CD4-positive, alpha-beta memory T cell (primary cell): ENCODE measurements around the gene HPCAL4. TPM values are rescaled to one million over a fixed set of nuclear protein-coding genes. Genes with fewer than 3 reads are reported as not detected.

Experiments used
- CTCF ChIA-PET: fragments of 350-600 bp; sonication (Branson Sonifier 250); formaldehyde crosslinking; loops from one replicate; lab custom pipeline; 2021; ENCODE audit warnings: inconsistent platforms; ENCODE audit not compliant: partially characterized antibody; lab: Charles Lee
- POLR2A ChIA-PET: fragments of 350-600 bp; sonication (Branson Sonifier 250); formaldehyde crosslinking; loops from one replicate; lab custom pipeline; 2021; ENCODE audit not compliant: partially characterized antibody; lab: Charles Lee
- DNase-seq, 5 donors: peaks; one replicate each; pipeline versions ENCODE4 v3.0.0 to v3.0.0-alpha.2; 2020 to 2022; ENCODE audit warnings: mixed read lengths in 1 of 5
- H3K27ac ChIP-seq: one replicate; pipeline ENCODE4 v1.7.0; 2013; ENCODE audit warnings: low read depth, low read length
- H3K27me3 ChIP-seq: 2 replicates; pipeline ENCODE4 v1.7.0; 2013; ENCODE audit warnings: mild to moderate bottlenecking, low read length, moderate library complexity; ENCODE audit not compliant: insufficient read depth
- H3K36me3 ChIP-seq: 2 replicates; pipeline ENCODE4 v1.7.0; 2013; ENCODE audit warnings: mild to moderate bottlenecking, low read length, moderate library complexity; ENCODE audit not compliant: insufficient read depth
- H3K4me1 ChIP-seq: 2 replicates; pipeline ENCODE4 v1.7.0; 2013; ENCODE audit warnings: mild to moderate bottlenecking, low read length, moderate library complexity; ENCODE audit not compliant: insufficient read depth
- H3K4me3 ChIP-seq, 2 donors: one replicate each; pipeline ENCODE4 v1.7.0; 2013; ENCODE audit warnings: low read length in 2 of 2, mild to moderate bottlenecking in 1 of 2
- H3K9me3 ChIP-seq, 2 donors: one replicate each; pipeline ENCODE4 v1.7.0; 2013; ENCODE audit warnings: low read length in 2 of 2, control low read depth in 1 of 2; ENCODE audit not compliant: control insufficient read depth in 1 of 2
- H3K27ac Mint-ChIP-seq, 7 donors: one replicate each; pipeline ENCODE4 v1.8.0; 2020 to 2021; ENCODE audit warnings: mixed read lengths in 7 of 7, mild to moderate bottlenecking in 6 of 7, inconsistent platforms in 3 of 7, moderate library complexity in 3 of 7
- H3K27me3 Mint-ChIP-seq, 2 donors: one replicate each; pipeline ENCODE4 v1.8.0; 2020 to 2021; ENCODE audit warnings: mixed read lengths in 2 of 2
- H3K36me3 Mint-ChIP-seq, 2 donors: one replicate each; pipeline ENCODE4 v1.8.0; 2020 to 2021; ENCODE audit warnings: mixed read lengths in 2 of 2, inconsistent platforms in 1 of 2, mild to moderate bottlenecking in 1 of 2
- H3K4me1 Mint-ChIP-seq, 4 donors: one replicate each; pipeline ENCODE4 v1.8.0; 2020 to 2021; ENCODE audit warnings: mixed read lengths in 4 of 4, mild to moderate bottlenecking in 1 of 4
- H3K4me3 Mint-ChIP-seq, 8 donors: one replicate each; pipeline ENCODE4 v1.8.0; 2020 to 2021; ENCODE audit warnings: mixed read lengths in 8 of 8, mild to moderate bottlenecking in 7 of 8, moderate library complexity in 6 of 8, inconsistent platforms in 3 of 8
- H3K9me3 Mint-ChIP-seq, 8 donors: one replicate each; pipeline ENCODE4 v1.8.0; 2020 to 2021; ENCODE audit warnings: mixed read lengths in 8 of 8, mild to moderate bottlenecking in 5 of 8, inconsistent platforms in 3 of 8, moderate library complexity in 1 of 8
- intact Hi-C: fragments of 100-400 bp; cut with micrococcal nuclease; formaldehyde crosslinking; loops from one replicate; pipeline ENCODE4 v1.15.1; 2023
- polyA plus RNA-seq, 2 donors: library from polyadenylated mRNA; unstranded; fragments of 300-500 nt; fragmentation: Illumina TruSeq; gene quantifications; one replicate each; pipeline ENCODE4 v1.2.3, GENCODE V29; 2021
- total RNA-seq, 2 experiments: library from RNA; stranded (reverse); gene quantifications; one replicate each; pipeline ENCODE4 v1.2.3, GENCODE V29; 2021

HPCAL4 gene
- total and polyA plus RNA-seq, 4 experiments from 2014 or later, result 8.9 to 32.4 (median 20.7) TPM

GRCh38 chr1:39631361-39632322 lies 59.6 kb downstream of the HPCAL4 start:
- Mint-ChIP-seq H3K4me3 (no peak overlapping the region), H3K27ac (no peak overlapping the region), H3K9me3 (no peaks in the 10 kb centered on the region), H3K36me3 (peaks cover 0 to 3% of the 10 kb centered on the region in 2 donors), H3K4me1 (no peaks in the 10 kb centered on the region), H3K27me3 (peaks cover 10 to 20% of the 10 kb centered on the region in 2 donors)
- Histone ChIP-seq H3K36me3 (no peaks in the 10 kb centered on the region), H3K4me1 (no peaks in the 10 kb centered on the region), H3K9me3 (no peaks in the 10 kb centered on the region), H3K27me3 (no peaks in the 10 kb centered on the region), H3K27ac (no peak overlapping the region), H3K4me3 (no peak overlapping the region)
- ChIA-PET CTCF (interaction anchor here (1.3 to 8.0 kb wide), 3 partner anchors 25 to 26 kb away, joined by 5 to 36 read pairs (median 8); no protein-coding TSS in a partner anchor), POLR2A (no interaction called here)
- no peak for DNase-seq
- intact Hi-C loops, result no loop called here

GRCh38 chr1:39628807-39629350 lies 62.4 kb downstream of the HPCAL4 start:
- no peak for DNase-seq
- H3K4me3 Mint-ChIP-seq, result no peak overlapping the region
- intact Hi-C loops, result no loop called here
- ChIA-PET POLR2A (no interaction called here), CTCF (interaction anchor here (1.9 kb wide), 1 partner anchor 25 kb away, joined by 5 read pairs; no protein-coding TSS in a partner anchor)
- no peaks in the 10 kb centered on the region for H3K36me3 ChIP-seq
- H3K27ac ChIP-seq, result no peak overlapping the region
- no peaks in the 10 kb centered on the region for H3K36me3 Mint-ChIP-seq
- no peak overlapping the region for H3K4me3 ChIP-seq
- H3K27me3 Mint-ChIP-seq, result peaks cover 2 to 11% of the 10 kb centered on the region in 2 donors
- no peak overlapping the region for H3K27ac Mint-ChIP-seq
- H3K9me3 ChIP-seq, result no peaks in the 10 kb centered on the region
- H3K27me3 ChIP-seq, result no peaks in the 10 kb centered on the region
- no peaks in the 10 kb centered on the region for H3K4me1 Mint-ChIP-seq
- H3K9me3 Mint-ChIP-seq, result no peaks in the 10 kb centered on the region
- H3K4me1 ChIP-seq, result no peaks in the 10 kb centered on the region

Other genes with a start within 250 kb of the HPCAL4 start
- not detected for gene BMP8A, start 199.8 kb downstream of the HPCAL4 start, total RNA-seq
- not detected for gene BMP8A, start 199.8 kb downstream of the HPCAL4 start, polyA plus RNA-seq
- gene PABPC4, start 114.6 kb downstream of the HPCAL4 start, total RNA-seq, result 100 to 1,000 TPM; 240 TPM
- 10 to 100 TPM; 17.2 to 40.5 TPM for gene PABPC4, start 114.6 kb downstream of the HPCAL4 start, polyA plus RNA-seq
- gene HEYL, start 51.8 kb downstream of the HPCAL4 start, total RNA-seq, result under 1 TPM in 1 of 2 experiments, not detected in 1; 0.12 TPM
- under 1 TPM in 1 of 2 donors, not detected in 1; 0.23 TPM for gene HEYL, start 51.8 kb downstream of the HPCAL4 start, polyA plus RNA-seq
- gene NT5C1A, start 19.3 kb downstream of the HPCAL4 start, total RNA-seq, result under 1 TPM; 0.29 to 0.42 TPM
- gene NT5C1A, start 19.3 kb downstream of the HPCAL4 start, polyA plus RNA-seq, result not detected
- 10 to 100 TPM; 67.7 to 69.4 TPM for gene PPIE, start 47.4 kb upstream of the HPCAL4 start, total RNA-seq
- 100 to 1,000 TPM in 1 of 2 donors, 10 to 100 TPM in 1; 77.2 to 162 TPM for gene PPIE, start 47.4 kb upstream of the HPCAL4 start, polyA plus RNA-seq
- gene OXCT2, start 79.9 kb upstream of the HPCAL4 start, total RNA-seq, result under 1 TPM in 1 of 2 experiments, not detected in 1; 0.36 TPM
- not detected for gene OXCT2, start 79.9 kb upstream of the HPCAL4 start, polyA plus RNA-seq
- under 1 TPM; 0.89 to 0.99 TPM for gene BMP8B, start 97.4 kb upstream of the HPCAL4 start, total RNA-seq
- under 1 TPM; 0.03 to 0.07 TPM for gene BMP8B, start 97.4 kb upstream of the HPCAL4 start, polyA plus RNA-seq
- gene TRIT1, start 192.1 kb upstream of the HPCAL4 start, total RNA-seq, result 10 to 100 TPM; 15.8 to 20.8 TPM
- gene TRIT1, start 192.1 kb upstream of the HPCAL4 start, polyA plus RNA-seq, result 10 to 100 TPM in 1 of 2 donors, 1 to 10 TPM in 1; 5.7 to 10.3 TPM
- under 1 TPM; 0.19 to 0.20 TPM for gene MYCL, start 210.5 kb upstream of the HPCAL4 start, total RNA-seq
- gene MYCL, start 210.5 kb upstream of the HPCAL4 start, polyA plus RNA-seq, result not detected